Stomach (tissue), 9 donors: ENCODE measurements around the gene TDP1. TPM values are rescaled to one million over a fixed set of nuclear protein-coding genes. Genes with fewer than 3 reads are reported as not detected.

Experiments used
- DNase-seq, 2 donors: peaks; one replicate each; pipeline versions ENCODE4 v3.0.0 to v3.0.0-alpha.2; 2013 to 2019
- H3K27ac ChIP-seq, 5 donors: fragments of 200-600 bp in 4 of 5; sonication (generic) in 4 of 5; one replicate each; pipeline ENCODE4 v1.5.1; 2013 to 2019; ENCODE audit warnings: mild to moderate bottlenecking in 1 of 5, moderate library complexity in 1 of 5
- H3K27me3 ChIP-seq, 3 donors: fragments of 200-600 bp; sonication (generic); one replicate each; pipeline ENCODE4 v1.5.1; 2017 to 2019; ENCODE audit warnings: mixed run types in 1 of 3
- H3K36me3 ChIP-seq, 4 donors: fragments of 200-600 bp; sonication (generic); 1 replicate in 3 of 4; 2 replicates in 1 of 4; pipeline ENCODE4 v1.5.1; 2016 to 2019
- H3K4me1 ChIP-seq, 4 donors: fragments of 200-600 bp; sonication (generic); one replicate each; pipeline ENCODE4 v1.5.1; 2016 to 2019
- H3K4me3 ChIP-seq, 4 donors: fragments of 200-600 bp; sonication (generic) in 3 of 4; one replicate each; pipeline ENCODE4 v1.5.1; 2016 to 2019; ENCODE audit warnings: mild to moderate bottlenecking in 1 of 4
- H3K9me3 ChIP-seq, 4 donors: fragments of 200-600 bp; sonication (generic); one replicate each; pipeline ENCODE4 v1.5.1; 2016 to 2019
- EP300 ChIP-seq: sonication (generic); formaldehyde crosslinking; IDR thresholded peaks from one replicate; pipeline ENCODE4 v1.6.1; 2017; ENCODE audit warnings: antibody characterized with exemption
- POLR2A ChIP-seq, 4 donors: fragments of 450-650 bp; IDR thresholded peaks; one replicate each; pipeline ENCODE4 v1.6.1; 2016; ENCODE audit warnings: antibody characterized with exemption in 4 of 4, control low read depth in 2 of 4, mild to moderate bottlenecking in 1 of 4, moderate library complexity in 1 of 4
- POLR2AphosphoS5 ChIP-seq, 3 donors: sonication (generic); formaldehyde crosslinking; IDR thresholded peaks; one replicate each; pipeline ENCODE4 v1.6.1; 2016; ENCODE audit warnings: antibody characterized with exemption in 3 of 3
- WGBS, 5 donors: extraction: QIAGEN DNeasy Blood & Tissue Kit in 3 of 5; methylation state at CpG; one replicate each; pipeline versions ENCODE4 v1.1.5 to v1.1.7; 2013 to 2018; 5-methylcytosine and 5-hydroxymethylcytosine counted together
- intact Hi-C: fragments of 100-400 bp; cut with DNase I; formaldehyde crosslinking; loops from one replicate; pipeline ENCODE4 v1.15.1; 2023; ENCODE audit warnings: low total_unique reads
- polyA plus RNA-seq, 3 donors: library from polyadenylated mRNA; stranded (reverse); fragments of 200-250 nt; gene quantifications; one replicate each; pipeline ENCODE4 v1.2.3, GENCODE V29; 2013
- total RNA-seq, 5 donors: library from RNA; depleted of rRNA; stranded (reverse); fragments of >200 nt; gene quantifications; one replicate each; pipeline versions ENCODE4 v1.1.0 to v1.2.3, GENCODE V29; 2014 to 2016
- TF ChIP-seq, protein P1 (sequence below), 7 experiments: fragments of 450-650 bp in 4 of 7; fragments of 200-600 bp in 3 of 7; sonication (generic) in 3 of 7; IDR thresholded peaks; one replicate each; pipeline ENCODE4 v1.5.1; 2016 to 2019; ENCODE audit warnings: antibody characterized with exemption in 7 of 7, control low read depth in 2 of 7, mild to moderate bottlenecking in 1 of 7
- donor health status: healthy with polysubstance abuse.
- donor health status: Bipolar disorder and iron deficiency.
- donor health status: healthy.

TDP1 gene
- total and polyA plus RNA-seq, 8 donors = 2.6 to 127 (median 11.8) TPM

DNA sequence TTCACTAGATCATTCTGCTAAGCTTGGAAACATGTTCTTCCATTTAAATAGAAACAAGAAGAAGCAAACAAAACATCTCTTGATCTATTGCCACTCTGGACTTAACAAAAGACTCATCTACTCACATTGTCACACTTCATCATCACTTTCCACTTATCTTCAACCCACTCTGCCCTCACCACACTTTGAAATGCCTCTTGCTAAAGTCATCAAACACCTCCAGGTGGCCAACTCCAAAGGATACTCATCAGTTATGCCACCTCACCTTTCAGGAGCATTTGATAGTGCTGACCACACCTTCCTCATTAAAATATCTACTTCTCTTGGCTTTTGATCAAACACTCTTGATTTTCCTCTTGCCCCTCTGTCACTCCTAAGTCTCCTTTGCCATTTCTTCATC lies 8.4 kb upstream of the TDP1 start:
- H3K36me3 ChIP-seq = peaks cover 0 to 26% (median 18%) of the 10 kb centered on the region in 4 donors
- H3K4me3 ChIP-seq = no peak overlapping the region
- no peaks in the 10 kb centered on the region for H3K27me3 ChIP-seq
- TF ChIP-seq, protein P1, sequence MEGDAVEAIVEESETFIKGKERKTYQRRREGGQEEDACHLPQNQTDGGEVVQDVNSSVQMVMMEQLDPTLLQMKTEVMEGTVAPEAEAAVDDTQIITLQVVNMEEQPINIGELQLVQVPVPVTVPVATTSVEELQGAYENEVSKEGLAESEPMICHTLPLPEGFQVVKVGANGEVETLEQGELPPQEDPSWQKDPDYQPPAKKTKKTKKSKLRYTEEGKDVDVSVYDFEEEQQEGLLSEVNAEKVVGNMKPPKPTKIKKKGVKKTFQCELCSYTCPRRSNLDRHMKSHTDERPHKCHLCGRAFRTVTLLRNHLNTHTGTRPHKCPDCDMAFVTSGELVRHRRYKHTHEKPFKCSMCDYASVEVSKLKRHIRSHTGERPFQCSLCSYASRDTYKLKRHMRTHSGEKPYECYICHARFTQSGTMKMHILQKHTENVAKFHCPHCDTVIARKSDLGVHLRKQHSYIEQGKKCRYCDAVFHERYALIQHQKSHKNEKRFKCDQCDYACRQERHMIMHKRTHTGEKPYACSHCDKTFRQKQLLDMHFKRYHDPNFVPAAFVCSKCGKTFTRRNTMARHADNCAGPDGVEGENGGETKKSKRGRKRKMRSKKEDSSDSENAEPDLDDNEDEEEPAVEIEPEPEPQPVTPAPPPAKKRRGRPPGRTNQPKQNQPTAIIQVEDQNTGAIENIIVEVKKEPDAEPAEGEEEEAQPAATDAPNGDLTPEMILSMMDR (IDR thresholded peaks at IDR 0.05) = no peak
- no peak for TF ChIP-seq EP300
- no peak for TF ChIP-seq POLR2AphosphoS5 (IDR thresholded peaks at IDR 0.05)
- no peak for TF ChIP-seq POLR2A (IDR thresholded peaks at IDR 0.05)
- intact Hi-C loops = no loop called here
- H3K4me1 ChIP-seq = no peaks in the 10 kb centered on the region
- no peak overlapping the region for H3K27ac ChIP-seq
- DNase-seq = no peak
- H3K9me3 ChIP-seq = no peaks in the 10 kb centered on the region

DNA sequence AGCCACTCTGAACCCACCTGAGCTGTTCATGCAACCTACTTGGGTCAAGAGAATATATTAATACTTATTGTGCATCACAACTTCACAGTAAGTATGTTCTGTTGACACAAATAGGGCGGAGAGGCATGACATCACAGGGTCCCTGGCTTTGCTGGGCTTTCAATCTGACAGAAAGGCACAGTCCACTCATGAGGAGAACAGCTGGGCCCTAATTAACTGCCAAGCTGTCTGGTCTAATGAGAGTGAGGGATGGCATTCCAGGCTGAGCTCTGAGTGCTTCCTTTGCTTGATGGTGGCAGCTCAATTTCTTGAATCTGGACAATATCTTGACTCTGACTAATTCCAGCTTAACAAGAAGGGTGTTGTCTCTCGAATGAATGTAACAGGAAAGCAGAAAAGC lies 3.2 kb upstream of the TDP1 start:
- H3K9me3 ChIP-seq = no peaks in the 10 kb centered on the region
- H3K36me3 ChIP-seq = peaks cover 0 to 18% (median 15%) of the 10 kb centered on the region in 4 donors
- H3K4me1 ChIP-seq = peaks cover 8 to 28% (median 24%) of the 10 kb centered on the region in 4 donors
- no peaks in the 10 kb centered on the region for H3K27me3 ChIP-seq
- no peak overlapping the region for H3K27ac ChIP-seq
- peak in 1 of 2 donors; percentile 21 for DNase-seq
- 73 to 97% (median 85%) methylated on average over 2 of the region's 2 CpGs for WGBS, 5 donors
- intact Hi-C loops = no loop called here
- H3K4me3 ChIP-seq = no peak overlapping the region
- TF ChIP-seq POLR2A (IDR thresholded peaks at IDR 0.05) (no peak), EP300 (no peak), POLR2AphosphoS5 (IDR thresholded peaks at IDR 0.05) (no peak)
- TF ChIP-seq, protein P1 (IDR thresholded peaks at IDR 0.05) = no peak

DNA sequence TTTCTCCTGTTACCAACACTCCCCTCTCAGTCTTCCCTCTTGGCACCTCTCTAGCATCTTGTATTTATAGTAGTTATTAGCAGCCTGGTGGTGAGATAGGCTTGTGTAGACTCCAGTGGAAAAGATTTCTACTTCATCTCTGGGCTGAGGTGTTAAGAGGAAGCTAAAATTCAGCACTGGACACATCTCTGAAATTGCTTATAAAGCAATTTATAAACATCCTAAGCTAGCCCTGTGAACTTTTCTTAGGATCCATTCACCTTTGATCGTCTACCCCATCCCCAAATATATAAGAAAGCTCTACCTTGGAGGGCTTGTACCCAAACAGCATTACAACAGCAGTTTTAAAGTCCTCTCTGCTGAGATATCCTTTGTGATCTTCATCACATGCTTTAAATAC lies 2.1 kb upstream of the TDP1 start:
- H3K27ac ChIP-seq = no peak overlapping the region
- intact Hi-C loops = no loop called here
- H3K27me3 ChIP-seq = no peaks in the 10 kb centered on the region
- H3K4me3 ChIP-seq = peak overlapping the region in 1 of 4 donors; percentile 96
- DNase-seq = no peak
- H3K9me3 ChIP-seq = no peaks in the 10 kb centered on the region
- H3K4me1 ChIP-seq = peaks cover 8 to 38% (median 28%) of the 10 kb centered on the region in 4 donors
- TF ChIP-seq POLR2AphosphoS5 (IDR thresholded peaks at IDR 0.05) (no peak), POLR2A (IDR thresholded peaks at IDR 0.05) (no peak), EP300 (no peak)
- TF ChIP-seq, protein P1 (IDR thresholded peaks at IDR 0.05) = no peak
- peaks cover 0 to 25% (median 15%) of the 10 kb centered on the region in 4 donors for H3K36me3 ChIP-seq
- WGBS, 5 donors = 28 to 54% (median 47%) methylated on average over 1 of the region's 1 CpG

DNA sequence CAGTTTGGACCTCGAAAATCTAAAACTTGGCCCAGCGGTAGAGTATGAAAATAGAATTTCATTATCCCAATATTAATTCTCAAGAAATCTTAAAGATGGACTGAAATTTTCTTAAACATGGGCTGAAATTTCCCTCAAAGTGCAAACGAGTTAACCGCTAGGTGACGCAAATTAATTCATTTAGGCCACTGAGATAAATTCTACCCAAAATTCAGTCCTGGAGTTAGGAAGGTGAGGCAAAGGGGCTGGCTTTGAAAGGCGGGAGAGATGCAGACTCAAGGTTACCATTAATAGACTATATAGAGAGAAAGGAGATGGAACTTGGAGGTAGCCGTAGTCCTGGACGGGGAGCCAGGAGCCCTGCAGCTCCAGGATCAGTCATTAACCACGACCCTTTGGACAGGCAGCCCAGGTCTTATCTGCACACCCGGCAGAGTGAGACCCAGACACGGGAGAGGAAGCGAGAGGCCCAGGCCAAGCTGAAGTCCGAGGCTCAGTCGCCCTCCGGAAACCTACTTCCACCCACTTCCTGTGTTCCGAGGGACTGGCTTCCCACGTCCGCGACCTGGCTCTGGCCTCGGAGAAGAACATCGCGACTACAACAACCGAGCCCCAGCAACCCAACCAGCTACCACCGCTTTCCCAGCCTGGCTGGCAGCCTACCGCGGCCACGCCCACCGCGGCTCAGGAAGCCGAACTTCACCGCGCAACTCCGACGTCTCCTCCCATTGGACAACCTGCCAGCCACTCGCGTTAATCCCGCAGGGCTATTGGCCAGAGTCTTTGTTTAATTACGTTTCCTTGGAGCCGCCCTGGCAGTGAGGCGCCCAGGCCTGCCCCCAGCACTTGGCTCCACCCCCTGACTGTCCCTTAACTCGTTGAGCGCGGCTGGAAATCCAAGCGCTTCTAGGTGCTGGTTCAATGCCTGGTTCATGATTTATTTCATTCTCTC lies 1.4 kb upstream of the TDP1 start, which contains the start of gene EFCAB11:
EFCAB11 (minus strand) TSS at position 661 of the 952 bp plus-strand sequence; CDS start at position 591, 70 bp downstream.
- no peaks in the 10 kb centered on the region for H3K9me3 ChIP-seq
- 2 to 3% (median 2%) methylated on average over 43 to 44 of the region's 44 CpGs for WGBS, 5 donors
- peaks cover 8 to 39% (median 28%) of the 10 kb centered on the region in 4 donors for H3K4me1 ChIP-seq
- H3K27ac ChIP-seq = peak within 1 kb of the TSS; percentile 80 to 98 (median 96)
- no peaks in the 10 kb centered on the region for H3K27me3 ChIP-seq
- H3K36me3 ChIP-seq = peaks cover 0 to 22% (median 14%) of the 10 kb centered on the region in 4 donors
- TF ChIP-seq EP300 = no peak
- peak; percentile 56 to 73 (median 63) for TF ChIP-seq POLR2AphosphoS5 (IDR thresholded peaks at IDR 0.05)
- TF ChIP-seq POLR2A (IDR thresholded peaks at IDR 0.05) = no peak
- TF ChIP-seq, protein P1 (IDR thresholded peaks at IDR 0.05) = peak in 1 of 7 experiments; percentile 4
- DNase-seq = peak; percentile 98 to 100
- H3K4me3 ChIP-seq = peak within 1 kb of the TSS; percentile 85 to 96 (median 92)
- intact Hi-C loops = no loop called here
